Right renal cortex interstitium (tissue), 3 donors: ENCODE measurements around the gene PCNA. TPM values are rescaled to one million over a fixed set of nuclear protein-coding genes. Genes with fewer than 3 reads are reported as not detected.

ENCODE experiments used
- DNase-seq, 3 donors: peaks; one replicate each; pipeline ENCODE4 v3.0.0-alpha.2; 2013; ENCODE audit warnings: low read depth in 3 of 3, low spot score in 2 of 3
- polyA plus RNA-seq, 3 donors: library from polyadenylated mRNA; unstranded; fragments of 120-200 nt; gene quantifications; one replicate each; pipeline ENCODE4 v1.2.1, GENCODE V29; 2013; ENCODE audit not compliant: insufficient read length in 3 of 3

PCNA gene
- polyA plus RNA-seq, 3 donors = 184 to 208 (median 203) TPM

- no peak for DNase-seq
Measured at GRCh38 chr20:5070081-5070480, 49.7 kb downstream of the PCNA start.

DNA sequence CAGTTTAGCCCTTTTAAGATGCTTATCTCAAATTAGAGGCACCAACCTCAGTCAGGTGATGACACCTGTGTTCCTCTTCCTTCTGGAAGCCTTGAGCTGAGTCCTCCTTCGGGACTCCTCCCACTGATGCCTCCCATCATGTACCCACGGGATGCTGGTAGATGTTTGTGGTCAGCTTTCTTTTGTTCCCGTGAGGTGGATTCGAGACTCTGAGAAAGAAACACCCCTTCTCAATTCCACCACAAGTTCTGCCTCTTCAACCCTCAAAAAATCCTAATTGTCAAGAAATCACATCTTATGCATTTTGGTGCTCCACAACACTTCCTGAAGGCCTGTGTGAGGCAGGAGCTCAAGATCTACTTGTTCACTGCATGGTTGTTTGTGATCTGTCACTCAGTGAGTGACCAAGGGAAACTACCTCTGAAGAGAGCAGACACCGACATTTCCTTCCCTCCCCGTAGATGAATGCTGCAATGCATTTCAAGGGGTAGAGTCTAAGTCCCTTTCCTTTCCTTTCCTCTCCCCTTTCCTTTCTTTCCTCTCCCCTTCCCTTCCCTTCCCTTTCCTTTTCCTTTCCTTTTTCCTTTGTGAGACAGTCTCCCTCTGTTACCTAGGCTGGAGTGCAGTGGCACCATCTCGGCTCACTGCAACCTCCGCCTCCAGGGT is 50.5 kb downstream of the PCNA start:
- no peak for DNase-seq

- no peak for DNase-seq
Measured at GRCh38 chr20:5067877-5068645, 51.7 kb downstream of the PCNA start.

DNA sequence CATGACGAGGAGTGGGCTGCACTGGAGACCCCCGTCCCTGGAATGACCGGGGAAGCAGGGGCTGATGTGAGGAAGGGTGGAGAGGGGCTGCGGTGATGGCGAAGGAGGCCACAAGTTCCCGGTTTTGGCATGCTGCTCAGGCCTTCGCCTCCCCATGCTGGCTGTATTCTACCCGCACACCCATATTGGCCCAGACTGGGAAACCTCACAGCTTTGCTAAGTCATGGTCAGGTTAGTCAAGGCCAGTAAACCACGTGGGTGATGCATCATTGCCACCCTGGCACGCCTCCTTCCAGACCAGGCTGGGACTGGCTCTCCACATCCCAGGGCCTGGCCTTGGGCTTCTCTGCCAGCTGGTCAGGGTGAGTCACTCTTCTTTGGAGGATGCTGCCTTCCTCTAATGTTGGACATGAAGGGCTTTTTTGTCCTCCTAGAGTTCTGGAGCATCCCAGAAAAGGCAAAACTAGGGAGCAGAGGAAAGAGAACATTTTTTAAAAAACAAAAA is 53.8 kb downstream of the PCNA start:
- no peak for DNase-seq

DNA sequence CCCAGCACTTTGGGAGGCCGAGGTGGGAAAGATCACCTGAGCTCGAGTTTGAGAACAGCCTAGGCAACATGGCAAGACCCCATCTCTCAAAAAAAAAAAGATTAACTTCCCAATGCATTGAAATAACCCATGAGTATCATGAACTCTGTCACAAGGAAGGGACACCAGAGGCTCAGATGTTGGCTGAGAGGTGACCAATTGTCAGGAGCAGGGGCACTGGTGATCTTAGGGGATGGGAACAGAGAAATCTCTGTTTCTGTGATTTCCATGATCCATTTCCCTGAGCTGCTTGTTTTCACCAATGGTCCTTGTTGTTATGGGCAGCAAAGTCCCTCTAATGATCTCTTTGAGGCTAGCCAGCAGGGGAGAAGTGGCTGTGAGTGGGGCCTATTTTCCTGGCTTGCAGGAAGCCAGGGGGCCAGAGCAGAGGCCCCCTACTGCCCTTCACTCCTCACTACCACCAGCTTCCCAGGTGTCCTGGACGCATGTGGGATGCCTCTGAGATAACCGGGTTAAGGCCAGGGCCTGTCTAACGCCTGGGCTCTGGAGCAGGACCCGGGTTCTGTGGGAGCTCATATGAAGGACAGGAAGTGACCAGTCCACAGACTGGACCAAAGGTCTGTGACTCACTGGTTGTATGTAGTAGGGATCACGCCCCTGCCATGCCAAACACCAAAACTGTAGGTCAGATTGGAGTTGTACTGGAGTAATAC is 54.4 kb downstream of the PCNA start:
- no peak for DNase-seq

Other genes starting within 250 kb of the PCNA start
- gene SLC23A2, start 118.4 kb downstream of the PCNA start, polyA plus RNA-seq = 10 to 100 TPM; 20.5 to 21.0 (median 20.8) TPM
- gene TMEM230, start 6.9 kb downstream of the PCNA start, polyA plus RNA-seq = 100 to 1,000 TPM; 161 to 181 (median 180) TPM
- gene CDS2, start 7.0 kb upstream of the PCNA start, polyA plus RNA-seq = 10 to 100 TPM; 37.6 to 43.0 (median 42.5) TPM
- gene PROKR2, start 197.0 kb upstream of the PCNA start, polyA plus RNA-seq = not detected